ENCODE measurements around the gene KDM4B. TPM values are rescaled to one million over a fixed set of nuclear protein-coding genes. Genes with fewer than 3 reads are reported as not detected.

The KDM4B gene
- total and polyA plus RNA-seq, 2 of the 8 experiments (the other 6 are each of a cell fraction or from before 2014, with no cell fraction given): 12.0 to 31.9 TPM

DNA sequence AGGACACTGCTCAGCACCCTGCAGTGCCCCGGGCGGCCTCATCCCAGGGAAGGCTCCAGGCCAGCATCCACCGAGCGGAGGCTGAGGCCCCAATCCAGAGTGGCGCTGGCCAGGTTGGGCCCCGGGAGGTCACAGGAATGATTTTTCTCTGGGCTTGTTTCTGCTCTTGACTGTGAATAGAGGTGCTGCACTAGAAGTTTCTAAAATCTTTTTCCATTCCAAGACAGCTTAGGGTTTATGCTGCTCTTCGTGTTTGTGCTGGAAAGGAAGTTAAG lies 15.1 kb downstream of the KDM4B start:
- H2BK5ac ChIP-seq (ENCODE audit: low read depth, low read length): no peak overlapping the region
- no peak overlapping the region for H3K4ac ChIP-seq (replicated peaks; ENCODE audit: insufficient read length, low read depth, low read length)
- H2BK20ac ChIP-seq (ENCODE audit: low read length): no peak overlapping the region
- H2AFZ ChIP-seq (ENCODE audit: low read length): no peak overlapping the region
- H3K4me3 ChIP-seq (ENCODE audit: extremely low read depth in 1 of 4, insufficient read depth in 2 of 4, low read depth in 3 of 4, low read length in 4 of 4): no peak overlapping the region
- H3K79me2 ChIP-seq (ENCODE audit: control insufficient read depth in 1 of 2, insufficient read depth in 2 of 2, low read length in 2 of 2): peaks cover 0 to 70% of the 10 kb centered on the region in 2 experiments; a peak in 2 of 4 replicates
- H3K9ac ChIP-seq (replicated peaks in 1 of 4; ENCODE audit: extremely low read depth in 1 of 4, low read depth in 3 of 4, low read length in 3 of 4): no peak overlapping the region
- H3K27ac ChIP-seq (ENCODE audit: low read depth, low read length): no peak overlapping the region
- DNase-seq (ENCODE audit: low read depth in 1 of 2, low spot score in 2 of 2) (no peak), FAIRE-seq (no peak)
- no peak overlapping the region for H3K23ac ChIP-seq (ENCODE audit: insufficient read length)
- H3K4me1 ChIP-seq (replicated peaks in 1 of 4; ENCODE audit: control insufficient read depth in 3 of 4, insufficient read depth in 4 of 4, low read length in 3 of 4): peaks cover 0 to 7% (median 3%) of the 10 kb centered on the region in 4 experiments; a peak in 4 of 7 replicates
- no peak overlapping the region for H3K14ac ChIP-seq (ENCODE audit: insufficient read length)
- H3K4me2 ChIP-seq (ENCODE audit: insufficient read depth in 1 of 2, low read depth in 2 of 2, low read length in 2 of 2): no peak overlapping the region
- H3K79me1 ChIP-seq (ENCODE audit: low read depth, low read length): peaks cover 17% of the 10 kb centered on the region
- no peak overlapping the region for H3K18ac ChIP-seq (ENCODE audit: extremely low read depth, low read length)
- 90% methylated on average over 7 of the region's 7 CpGs; no CpG with 5 or more reads in 1 of the 2 experiments for WGBS, 2 experiments (ENCODE audit: extremely low coverage in 1 of 2, insufficient coverage in 1 of 2, insufficient read length in 1 of 2, insufficient replicate concordance in 2 of 2, low coverage in 1 of 2, low lambda C conversion rate in 2 of 2, missing lambda C conversion rate in 1 of 2)
- H3K36me3 ChIP-seq (ENCODE audit: control insufficient read depth in 2 of 4, insufficient read depth in 4 of 4, low read length in 3 of 4): no peaks in the 10 kb centered on the region
- H2BK15ac ChIP-seq (ENCODE audit: low read length): no peak overlapping the region
- H4K8ac ChIP-seq (ENCODE audit: extremely low read depth, insufficient read depth, low read length): 0 out of 2 replicates have a peak overlapping the region, but pooled peaks have one; percentile 57
- H2AK5ac ChIP-seq (ENCODE audit: low read depth, low read length): no peak overlapping the region
- ChIA-PET POLR2A (ENCODE audit: partially characterized antibody) (no interaction called here), CTCF (ENCODE audit: partially characterized antibody) (interaction anchor here (0.7 to 2.5 kb wide), 5 partner anchors 10 to 46 kb away, joined by 3 to 17 read pairs (median 7); no protein-coding TSS in a partner anchor)
- H3K27me3 ChIP-seq (replicated peaks in 1 of 4; ENCODE audit: control insufficient read depth in 3 of 4, extremely low read depth in 1 of 4, insufficient read depth in 3 of 4, low read length in 3 of 4): no peaks in the 10 kb centered on the region
- H2BK12ac ChIP-seq (ENCODE audit: low read depth, low read length): no peak overlapping the region
- no peak overlapping the region for H4K5ac ChIP-seq (ENCODE audit: insufficient read length, low read depth, low read length)
- H4K91ac ChIP-seq (replicated peaks; ENCODE audit: insufficient read length, low read length): no peak overlapping the region
- H2BK120ac ChIP-seq (replicated peaks; ENCODE audit: low read depth, low read length): no peak overlapping the region
- H3K56ac ChIP-seq (replicated peaks; ENCODE audit: insufficient read length, low read depth, low read length): no peak overlapping the region
- H4K20me1 ChIP-seq (replicated peaks in 1 of 2; ENCODE audit: control insufficient read depth in 1 of 2, insufficient read depth in 2 of 2, low read length in 2 of 2): peaks cover 31 to 33% of the 10 kb centered on the region in 2 experiments
- no peaks in the 10 kb centered on the region for H3K23me2 ChIP-seq (ENCODE audit: low read depth, low read length)
- no peaks in the 10 kb centered on the region for H3K9me3 ChIP-seq (ENCODE audit: insufficient read depth in 2 of 2, low read depth in 1 of 2, low read length in 1 of 2)
- no peak for TF ChIP-seq KDM5A (IDR thresholded peaks at IDR 0.05; ENCODE audit: low read length)
- no peak for TF ChIP-seq CHD1 (IDR thresholded peaks at IDR 0.05; ENCODE audit: low read depth, low read length)
- no peak for TF ChIP-seq JUN (IDR thresholded peaks at IDR 0.05; ENCODE audit: low read depth, low read length)
- TF ChIP-seq JUND (IDR thresholded peaks at IDR 0.05; ENCODE audit: low read length): no peak
- TF ChIP-seq CREB1 (IDR thresholded peaks at IDR 0.05): no peak
- TF ChIP-seq ASH2L (IDR thresholded peaks at IDR 0.05; ENCODE audit: low read length): no peak
- TF ChIP-seq MAFK (IDR thresholded peaks at IDR 0.05; ENCODE audit: low read depth, low read length): no peak
- TF ChIP-seq RXRA (IDR thresholded peaks at IDR 0.05; ENCODE audit: insufficient read depth, low read depth, low read length): no peak
- TF ChIP-seq, protein P1, sequence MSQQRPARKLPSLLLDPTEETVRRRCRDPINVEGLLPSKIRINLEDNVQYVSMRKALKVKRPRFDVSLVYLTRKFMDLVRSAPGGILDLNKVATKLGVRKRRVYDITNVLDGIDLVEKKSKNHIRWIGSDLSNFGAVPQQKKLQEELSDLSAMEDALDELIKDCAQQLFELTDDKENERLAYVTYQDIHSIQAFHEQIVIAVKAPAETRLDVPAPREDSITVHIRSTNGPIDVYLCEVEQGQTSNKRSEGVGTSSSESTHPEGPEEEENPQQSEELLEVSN (IDR thresholded peaks at IDR 0.05): no peak
- no peak for TF ChIP-seq SP4 (IDR thresholded peaks at IDR 0.05; ENCODE audit: low read length)
- no peak for TF ChIP-seq SIRT6 (IDR thresholded peaks at IDR 0.05; ENCODE audit: low read length)
- no peak for TF ChIP-seq CTBP2 (IDR thresholded peaks at IDR 0.05; ENCODE audit: borderline replicate concordance, insufficient read depth, insufficient read length, low read length)
- TF ChIP-seq RNF2 (IDR thresholded peaks at IDR 0.05; ENCODE audit: borderline replicate concordance, low read depth, low read length, missing control alignments, poor library complexity, severe bottlenecking): no peak
